Measurements from ENCODE around the gene KYAT1.

KYAT1 gene

GRCh38 chr9:128895556-128895955 lies 13.8 kb upstream of the KYAT1 start:
- H3K4me1 ChIP-seq (ENCODE audit: control insufficient read depth in 1 of 2, insufficient read depth in 2 of 2, low read length in 2 of 2): peaks cover 18 to 23% of the 10 kb centered on the region in 2 donors

DNA sequence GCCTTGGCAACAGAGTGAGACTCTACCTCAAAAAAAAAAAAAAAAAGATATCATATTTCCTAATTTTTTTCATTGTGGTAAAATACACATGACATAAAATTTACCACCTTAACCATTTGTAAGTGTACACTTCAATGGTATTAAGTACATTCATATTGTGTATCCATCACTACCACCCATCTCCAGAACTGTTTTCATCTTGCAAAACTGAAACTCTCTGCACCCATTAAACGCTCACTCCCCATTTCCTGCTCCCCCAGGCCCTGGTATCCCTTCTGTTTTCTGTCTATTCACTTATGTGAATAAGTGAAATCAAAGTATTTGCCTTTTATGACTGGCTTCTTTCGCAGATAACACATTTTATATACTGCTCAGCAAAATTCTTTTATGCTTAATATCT lies 13.0 kb upstream of the KYAT1 start:
- H3K27ac ChIP-seq (ENCODE audit: low read length): no peak overlapping the region
- H3K36me3 ChIP-seq (ENCODE audit: control insufficient read depth in 1 of 2, insufficient read depth in 2 of 2, low read length in 2 of 2): peaks cover 0 to 26% of the 10 kb centered on the region in 2 donors
- no peaks in the 10 kb centered on the region for H3K9me3 ChIP-seq (ENCODE audit: control insufficient read depth in 1 of 2, low read length in 2 of 2)
- H3K4me3 ChIP-seq (ENCODE audit: low read depth in 1 of 2, low read length in 2 of 2): no peak overlapping the region
- no peaks in the 10 kb centered on the region for H3K27me3 ChIP-seq (ENCODE audit: low read depth, low read length)
- peaks cover 16 to 23% of the 10 kb centered on the region in 2 donors for H3K4me1 ChIP-seq (ENCODE audit: control insufficient read depth in 1 of 2, insufficient read depth in 2 of 2, low read length in 2 of 2)

More at GRCh38 chr9:128895556-128895955, 13.8 kb upstream of the KYAT1 start:
- Histone ChIP-seq H3K27me3 (ENCODE audit: low read depth, low read length) (no peaks in the 10 kb centered on the region), H3K36me3 (ENCODE audit: control insufficient read depth in 1 of 2, insufficient read depth in 2 of 2, low read length in 2 of 2) (peaks cover 0 to 22% of the 10 kb centered on the region in 2 donors), H3K27ac (ENCODE audit: low read length) (no peak overlapping the region), H3K9me3 (ENCODE audit: control insufficient read depth in 1 of 2, low read length in 2 of 2) (no peaks in the 10 kb centered on the region), H3K4me3 (ENCODE audit: low read depth in 1 of 2, low read length in 2 of 2) (no peak overlapping the region)

GRCh38 chr9:128893354-128893753 lies 11.6 kb upstream of the KYAT1 start:
- Histone ChIP-seq H3K27ac (ENCODE audit: low read length) (peak overlapping the region; percentile 75), H3K4me1 (ENCODE audit: control insufficient read depth in 1 of 2, insufficient read depth in 2 of 2, low read length in 2 of 2) (peaks cover 13 to 24% of the 10 kb centered on the region in 2 donors), H3K4me3 (ENCODE audit: low read depth in 1 of 2, low read length in 2 of 2) (peak overlapping the region in 1 of 2 donors; percentile 39), H3K27me3 (ENCODE audit: low read depth, low read length) (no peaks in the 10 kb centered on the region), H3K36me3 (ENCODE audit: control insufficient read depth in 1 of 2, insufficient read depth in 2 of 2, low read length in 2 of 2) (peaks cover 7 to 31% of the 10 kb centered on the region in 2 donors), H3K9me3 (ENCODE audit: control insufficient read depth in 1 of 2, low read length in 2 of 2) (no peaks in the 10 kb centered on the region)

DNA sequence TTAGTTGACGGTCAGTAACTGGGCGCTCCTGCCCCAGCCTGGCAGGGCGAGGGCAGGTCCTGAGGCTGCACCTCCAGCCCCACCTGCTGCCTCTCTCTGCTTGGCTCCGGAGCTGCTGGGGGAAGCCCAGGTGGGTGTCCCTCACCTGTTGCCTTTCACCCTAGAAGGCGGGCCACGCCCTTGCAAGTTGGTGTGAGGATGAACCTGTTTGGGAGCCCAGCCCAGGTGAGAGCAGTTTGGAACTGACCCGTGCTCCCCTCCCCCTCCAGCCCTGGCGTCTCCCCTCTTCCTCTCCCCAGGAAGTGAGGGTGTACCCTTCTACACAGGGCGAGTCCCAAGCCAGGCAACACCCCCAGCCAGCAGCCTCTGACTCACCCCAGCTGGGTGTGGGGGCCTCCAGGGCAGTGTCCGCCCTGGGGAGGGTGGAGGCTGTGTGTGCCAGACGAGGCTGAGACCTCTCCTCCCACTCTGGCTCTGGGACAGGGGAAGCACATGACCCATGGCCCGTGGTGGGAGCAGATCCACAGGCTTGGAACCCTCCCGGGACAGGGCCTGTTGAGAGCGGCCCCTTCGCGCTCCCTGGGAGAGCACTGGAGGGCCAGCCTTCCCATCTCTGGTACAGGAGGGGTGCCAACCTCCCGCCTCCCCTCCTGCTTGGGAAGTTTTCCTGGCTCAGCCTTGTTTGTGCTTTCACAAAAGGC lies 10.6 kb upstream of the KYAT1 start:
- Histone ChIP-seq H3K4me1 (ENCODE audit: control insufficient read depth in 1 of 2, insufficient read depth in 2 of 2, low read length in 2 of 2) (peaks cover 19 to 32% of the 10 kb centered on the region in 2 donors), H3K27ac (ENCODE audit: low read length) (peak overlapping the region; percentile 75), H3K27me3 (ENCODE audit: low read depth, low read length) (no peaks in the 10 kb centered on the region), H3K4me3 (ENCODE audit: low read depth in 1 of 2, low read length in 2 of 2) (peak overlapping the region in 1 of 2 donors; percentile 41), H3K36me3 (ENCODE audit: control insufficient read depth in 1 of 2, insufficient read depth in 2 of 2, low read length in 2 of 2) (peaks cover 7 to 34% of the 10 kb centered on the region in 2 donors), H3K9me3 (ENCODE audit: control insufficient read depth in 1 of 2, low read length in 2 of 2) (no peaks in the 10 kb centered on the region)

- H3K9me3 ChIP-seq (ENCODE audit: control insufficient read depth in 1 of 2, low read length in 2 of 2): no peaks in the 10 kb centered on the region
- peaks cover 10 to 34% of the 10 kb centered on the region in 2 donors for H3K36me3 ChIP-seq (ENCODE audit: control insufficient read depth in 1 of 2, insufficient read depth in 2 of 2, low read length in 2 of 2)
- peaks cover 19 to 34% of the 10 kb centered on the region in 2 donors for H3K4me1 ChIP-seq (ENCODE audit: control insufficient read depth in 1 of 2, insufficient read depth in 2 of 2, low read length in 2 of 2)
- H3K4me3 ChIP-seq (ENCODE audit: low read depth in 1 of 2, low read length in 2 of 2): peak overlapping the region in 1 of 2 donors; percentile 41
- H3K27me3 ChIP-seq (ENCODE audit: low read depth, low read length): no peaks in the 10 kb centered on the region
- H3K27ac ChIP-seq (ENCODE audit: low read length): peak overlapping the region; percentile 75
Measured at GRCh38 chr9:128891321-128892220, 9.8 kb upstream of the KYAT1 start.

GRCh38 chr9:128887914-128888350 lies 6.2 kb upstream of the KYAT1 start:
- H3K27ac ChIP-seq (ENCODE audit: low read length): no peak overlapping the region
- no peaks in the 10 kb centered on the region for H3K9me3 ChIP-seq (ENCODE audit: control insufficient read depth in 1 of 2, low read length in 2 of 2)
- no peaks in the 10 kb centered on the region for H3K27me3 ChIP-seq (ENCODE audit: low read depth, low read length)
- H3K4me1 ChIP-seq (ENCODE audit: control insufficient read depth in 1 of 2, insufficient read depth in 2 of 2, low read length in 2 of 2): peaks cover 27 to 60% of the 10 kb centered on the region in 2 donors
- peaks cover 17 to 33% of the 10 kb centered on the region in 2 donors for H3K36me3 ChIP-seq (ENCODE audit: control insufficient read depth in 1 of 2, insufficient read depth in 2 of 2, low read length in 2 of 2)
- H3K4me3 ChIP-seq (ENCODE audit: low read depth in 1 of 2, low read length in 2 of 2): no peak overlapping the region

DNA sequence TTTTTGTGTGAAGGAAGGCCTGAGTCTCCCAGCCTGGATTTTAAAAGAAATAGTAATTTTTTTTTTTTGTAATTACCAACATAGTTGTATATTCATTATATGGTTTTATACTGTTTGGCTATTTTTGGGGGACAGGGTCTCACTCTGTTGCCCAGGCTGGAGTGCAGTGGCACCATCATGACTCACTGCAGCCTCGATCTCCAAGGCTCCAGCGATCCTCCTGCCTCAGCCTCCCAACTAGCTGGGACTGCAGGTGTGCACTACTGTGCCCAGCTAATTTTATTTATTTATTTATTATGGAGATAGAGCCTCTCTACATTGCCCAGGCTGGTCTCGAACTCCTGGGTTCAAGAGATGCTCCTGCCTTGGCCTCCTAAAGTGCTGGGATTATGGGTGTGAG lies 5.3 kb upstream of the KYAT1 start:
- Histone ChIP-seq H3K9me3 (ENCODE audit: control insufficient read depth in 1 of 2, low read length in 2 of 2) (no peaks in the 10 kb centered on the region), H3K4me1 (ENCODE audit: control insufficient read depth in 1 of 2, insufficient read depth in 2 of 2, low read length in 2 of 2) (peaks cover 22 to 53% of the 10 kb centered on the region in 2 donors), H3K27me3 (ENCODE audit: low read depth, low read length) (no peaks in the 10 kb centered on the region), H3K36me3 (ENCODE audit: control insufficient read depth in 1 of 2, insufficient read depth in 2 of 2, low read length in 2 of 2) (peaks cover 17 to 33% of the 10 kb centered on the region in 2 donors), H3K4me3 (ENCODE audit: low read depth in 1 of 2, low read length in 2 of 2) (no peak overlapping the region), H3K27ac (ENCODE audit: low read length) (no peak overlapping the region)

- no peak overlapping the region for H3K27ac ChIP-seq (ENCODE audit: low read length)
- no peaks in the 10 kb centered on the region for H3K9me3 ChIP-seq (ENCODE audit: control insufficient read depth in 1 of 2, low read length in 2 of 2)
- no peaks in the 10 kb centered on the region for H3K27me3 ChIP-seq (ENCODE audit: low read depth, low read length)
- peaks cover 19 to 46% of the 10 kb centered on the region in 2 donors for H3K4me1 ChIP-seq (ENCODE audit: control insufficient read depth in 1 of 2, insufficient read depth in 2 of 2, low read length in 2 of 2)
- H3K4me3 ChIP-seq (ENCODE audit: low read depth in 1 of 2, low read length in 2 of 2): no peak overlapping the region
- H3K36me3 ChIP-seq (ENCODE audit: control insufficient read depth in 1 of 2, insufficient read depth in 2 of 2, low read length in 2 of 2): peaks cover 17 to 33% of the 10 kb centered on the region in 2 donors
Measured at GRCh38 chr9:128886211-128886891, 4.6 kb upstream of the KYAT1 start.

DNA sequence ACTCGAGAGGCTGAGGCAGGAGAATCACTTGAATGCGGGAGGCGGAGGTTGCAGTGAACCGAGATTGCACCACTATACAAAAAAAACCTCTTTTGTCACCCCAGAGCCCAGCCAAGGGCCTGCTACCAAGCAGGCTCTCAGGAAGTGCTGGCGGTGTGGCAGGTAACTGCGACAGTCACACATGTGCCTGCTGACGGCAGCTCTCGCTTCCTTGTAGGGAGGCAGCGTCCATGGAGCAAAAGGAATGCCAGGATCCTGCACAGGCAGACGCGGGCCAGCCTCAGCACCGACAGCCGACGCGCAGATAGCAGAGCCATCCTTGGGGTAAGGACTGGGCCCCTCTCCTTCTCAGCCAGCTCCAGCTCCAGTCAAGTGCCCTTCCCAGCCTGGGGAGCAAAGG lies 4.0 kb upstream of the KYAT1 start:
- Histone ChIP-seq H3K4me3 (ENCODE audit: low read depth in 1 of 2, low read length in 2 of 2) (no peak overlapping the region), H3K27ac (ENCODE audit: low read length) (no peak overlapping the region), H3K36me3 (ENCODE audit: control insufficient read depth in 1 of 2, insufficient read depth in 2 of 2, low read length in 2 of 2) (peaks cover 17 to 33% of the 10 kb centered on the region in 2 donors), H3K27me3 (ENCODE audit: low read depth, low read length) (no peaks in the 10 kb centered on the region), H3K9me3 (ENCODE audit: control insufficient read depth in 1 of 2, low read length in 2 of 2) (no peaks in the 10 kb centered on the region), H3K4me1 (ENCODE audit: control insufficient read depth in 1 of 2, insufficient read depth in 2 of 2, low read length in 2 of 2) (peaks cover 20 to 45% of the 10 kb centered on the region in 2 donors)

- no peak overlapping the region for H3K27ac ChIP-seq (ENCODE audit: low read length)
- no peaks in the 10 kb centered on the region for H3K9me3 ChIP-seq (ENCODE audit: control insufficient read depth in 1 of 2, low read length in 2 of 2)
- no peaks in the 10 kb centered on the region for H3K27me3 ChIP-seq (ENCODE audit: low read depth, low read length)
- H3K36me3 ChIP-seq (ENCODE audit: control insufficient read depth in 1 of 2, insufficient read depth in 2 of 2, low read length in 2 of 2): peaks cover 17 to 28% of the 10 kb centered on the region in 2 donors
- H3K4me3 ChIP-seq (ENCODE audit: low read depth in 1 of 2, low read length in 2 of 2): no peak overlapping the region
- peaks cover 23 to 45% of the 10 kb centered on the region in 2 donors for H3K4me1 ChIP-seq (ENCODE audit: control insufficient read depth in 1 of 2, insufficient read depth in 2 of 2, low read length in 2 of 2)
Measured at GRCh38 chr9:128885376-128885775, 3.6 kb upstream of the KYAT1 start.

DNA sequence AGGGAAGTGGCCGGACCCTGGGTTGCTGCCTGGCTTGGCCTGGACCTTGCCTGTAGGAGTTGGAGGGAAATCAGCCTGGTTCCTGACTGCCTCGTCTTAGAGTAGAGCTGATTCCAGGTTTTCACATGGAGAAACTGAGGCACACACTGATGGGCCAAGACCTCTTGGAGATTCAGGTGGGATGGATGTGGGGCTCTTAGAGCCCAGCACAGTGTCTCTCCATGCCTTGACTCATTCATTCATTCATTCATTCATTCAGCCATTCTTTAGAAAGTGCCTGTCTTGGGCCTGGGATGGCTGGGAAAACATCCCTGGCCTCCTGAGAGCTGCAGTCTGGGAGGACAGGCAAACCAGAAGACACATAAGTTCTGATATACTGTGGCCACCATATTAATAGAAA lies 2.4 kb upstream of the KYAT1 start:
- no peaks in the 10 kb centered on the region for H3K9me3 ChIP-seq (ENCODE audit: control insufficient read depth in 1 of 2, low read length in 2 of 2)
- peaks cover 23 to 45% of the 10 kb centered on the region in 2 donors for H3K4me1 ChIP-seq (ENCODE audit: control insufficient read depth in 1 of 2, insufficient read depth in 2 of 2, low read length in 2 of 2)
- H3K27ac ChIP-seq (ENCODE audit: low read length): no peak overlapping the region
- peak overlapping the region in 1 of 2 donors; percentile 85 for H3K4me3 ChIP-seq (ENCODE audit: low read depth in 1 of 2, low read length in 2 of 2)
- H3K27me3 ChIP-seq (ENCODE audit: low read depth, low read length): no peaks in the 10 kb centered on the region
- peaks cover 17 to 26% of the 10 kb centered on the region in 2 donors for H3K36me3 ChIP-seq (ENCODE audit: control insufficient read depth in 1 of 2, insufficient read depth in 2 of 2, low read length in 2 of 2)

All from muscle layer of duodenum (tissue), 2 donors.